HepG2 (cell line): ENCODE results near the gene NEK5. TPM values are rescaled to one million over a fixed set of nuclear protein-coding genes. Genes with fewer than 3 reads are reported as not detected.
A peak's percentile ranks its signal among the peaks of the same experiment; 100 is the strongest.

Experiments used
- ASH2L ChIP-seq: fragments of 300-600, 200-600 bp; sonication (generic); IDR thresholded peaks from 2 replicates; pipeline ENCODE4 v1.7.0; 2017; ENCODE audit warnings: low read depth, mild to moderate bottlenecking, moderate library complexity, mixed read lengths, low read length; ENCODE audit not compliant: insufficient read length
- BCL6 ChIP-seq: IDR thresholded peaks from 2 replicates; pipeline ENCODE4 v1.6.1; 2016; ENCODE audit warnings: missing genetic modification reagents, missing compliant biosample characterization
- DBP ChIP-seq: sonication (generic); formaldehyde crosslinking; IDR thresholded peaks from 2 replicates; pipeline ENCODE4 v1.4.0; 2020; ENCODE audit warnings: missing genetic modification reagents; ENCODE audit errors: not compliant biosample characterization
- ERF ChIP-seq: IDR thresholded peaks from 2 replicates; pipeline ENCODE4 v1.6.1; 2018; ENCODE audit warnings: missing biosample characterization, missing genetic modification reagents
- HDAC2 ChIP-seq: sonication (generic); formaldehyde crosslinking; IDR thresholded peaks from 2 replicates; pipeline ENCODE4 v1.4.0; 2020; ENCODE audit warnings: missing genetic modification reagents
- HMGXB4 ChIP-seq, 2 experiments: sonication (generic) in 1 of 2; formaldehyde crosslinking in 1 of 2; IDR thresholded peaks; 2 replicates each; pipeline versions ENCODE4 v1.4.0 to v1.6.1; 2018 to 2020; ENCODE audit warnings: missing genetic modification reagents in 2 of 2, borderline replicate concordance in 1 of 2, low read depth in 1 of 2, mild to moderate bottlenecking in 1 of 2, missing biosample characterization in 1 of 2
- HNRNPLL ChIP-seq: fragments of 200-400 bp; formaldehyde crosslinking; IDR thresholded peaks from 2 replicates; pipeline ENCODE4 v1.6.1; 2017; ENCODE audit warnings: mild to moderate bottlenecking, low read depth, low read length; ENCODE audit not compliant: poor library complexity, severe bottlenecking
- IRF1 ChIP-seq: sonication (generic); formaldehyde crosslinking; IDR thresholded peaks from 2 replicates; pipeline ENCODE4 v1.4.0; 2020; ENCODE audit warnings: low read depth, mild to moderate bottlenecking, missing genetic modification reagents
- IRF9 ChIP-seq: sonication (generic); formaldehyde crosslinking; IDR thresholded peaks from 2 replicates; pipeline ENCODE4 v1.8.0; 2022; ENCODE audit warnings: missing genetic modification reagents, mild to moderate bottlenecking, borderline replicate concordance
- KAT7 ChIP-seq: IDR thresholded peaks from 2 replicates; pipeline ENCODE4 v1.6.1; 2018; ENCODE audit warnings: borderline replicate concordance, missing compliant biosample characterization
- MXI1 ChIP-seq: IDR thresholded peaks from 3 replicates; pipeline ENCODE4 v1.6.1; 2012; ENCODE audit warnings: low read depth, low read length, inconsistent platforms, borderline replicate concordance
- NCOA2 ChIP-seq: sonication (generic); formaldehyde crosslinking; IDR thresholded peaks from 2 replicates; pipeline ENCODE4 v1.8.0; 2022; ENCODE audit warnings: inconsistent platforms
- POLR2G ChIP-seq: fragments of 200-400 bp; formaldehyde crosslinking; IDR thresholded peaks from 2 replicates; pipeline ENCODE4 v1.6.1; 2018; ENCODE audit warnings: mild to moderate bottlenecking, low read depth, low read length, moderate library complexity
- PPARG ChIP-seq: conservative IDR thresholded peaks from 2 replicates; pipeline ENCODE4 v1.6.1; 2016; ENCODE audit warnings: missing biosample characterization, missing genetic modification reagents
- SALL2 ChIP-seq: sonication (generic); formaldehyde crosslinking; IDR thresholded peaks from 2 replicates; pipeline ENCODE4 v1.8.1; 2023; ENCODE audit warnings: mild to moderate bottlenecking, missing genetic modification reagents, inconsistent platforms
- SMC3 ChIP-seq: IDR thresholded peaks from 2 replicates; pipeline ENCODE4 v1.6.1; 2011; ENCODE audit warnings: low read length, improper control_type of control experiment
- THAP11 ChIP-seq: IDR thresholded peaks from 2 replicates; pipeline ENCODE4 v1.6.1; 2016; ENCODE audit warnings: missing biosample characterization, missing genetic modification reagents
- ZFX ChIP-seq: sonication (generic); formaldehyde crosslinking; IDR thresholded peaks from 2 replicates; pipeline ENCODE4 v1.4.0; 2020; ENCODE audit warnings: mild to moderate bottlenecking, low read depth, missing genetic modification reagents, moderate library complexity
- ZNF160 ChIP-seq: sonication (generic); formaldehyde crosslinking; IDR thresholded peaks from 2 replicates; pipeline ENCODE4 v1.8.0; 2022; ENCODE audit warnings: mild to moderate bottlenecking, inconsistent platforms, missing genetic modification reagents
- ZNF234 ChIP-seq: sonication (generic); formaldehyde crosslinking; conservative IDR thresholded peaks from 2 replicates; pipeline ENCODE4 v1.5.1; 2020; ENCODE audit warnings: mild to moderate bottlenecking, missing genetic modification reagents
- ZNF24 ChIP-seq: fragments of 450-650 bp; IDR thresholded peaks from 2 replicates; pipeline ENCODE4 v1.6.1; 2017; ENCODE audit warnings: antibody characterized with exemption, mild to moderate bottlenecking
- ZNF350 ChIP-seq: sonication (generic); formaldehyde crosslinking; IDR thresholded peaks from 2 replicates; pipeline ENCODE4 v1.4.0; 2020; ENCODE audit warnings: mild to moderate bottlenecking, low read depth, missing genetic modification reagents, borderline replicate concordance
- ZNF607 ChIP-seq: sonication (generic); formaldehyde crosslinking; IDR thresholded peaks from 2 replicates; pipeline ENCODE4 v1.5.1; 2020; ENCODE audit warnings: missing genetic modification reagents, mild to moderate bottlenecking, borderline replicate concordance
- ZNF792 ChIP-seq: IDR thresholded peaks from 2 replicates; pipeline ENCODE4 v1.6.1; 2016
- polyA plus RNA-seq, 8 experiments: library from polyadenylated mRNA; depleted of rRNA in 3 of 8; stranded (reverse) in 7 of 8; unstranded in 1 of 8; fragments of >200 nt; fragmentation: Illumina TruSeq in 4 of 8; extraction: Trizol in 4 of 8; gene quantifications; 2 replicates each; pipeline versions ENCODE4 v1.2.1 to v1.2.3, GENCODE V29; 2011 to 2016; ENCODE audit warnings: low read depth in 4 of 8, missing spikeins in 1 of 8, mixed read lengths in 1 of 8; ENCODE audit not compliant: insufficient read depth in 1 of 8
- total RNA-seq, 5 experiments: library from RNA; depleted of rRNA; stranded (reverse); fragments of >200 nt; fragmentation: Illumina TruSeq; extraction: Trizol; gene quantifications; 2 replicates each; pipeline ENCODE4 v1.2.3, GENCODE V29; 2016; ENCODE audit warnings: low read depth in 1 of 5

Gene NEK5
- total and polyA plus RNA-seq, 2 of the 13 experiments (the other 11 are each of a cell fraction or from before 2014, with no cell fraction given): 0.12 to 0.22 TPM

GRCh38 chr13:52128714-52129700 is at the start of gene NEK5 (continued):
- peak; percentile 49; the same call in 1 of the 2 replicates for TF ChIP-seq IRF9
- peak; percentile 25; the same call in 1 of the 2 replicates for TF ChIP-seq BCL6 (CRISPR knock-in tag)
- peak; percentile 30; the same call in 1 of the 2 replicates for TF ChIP-seq ERF (CRISPR knock-in tag)
- peak; percentile 20 for TF ChIP-seq ASH2L
- TF ChIP-seq SMC3: peak; percentile 36; the same call in 1 of the 2 replicates
- peak; percentile 81; the same call in 1 of the 3 replicates for TF ChIP-seq MXI1
- peak; percentile 30; the same call in 1 of the 2 replicates for TF ChIP-seq THAP11
- TF ChIP-seq ZNF234 (CRISPR knock-in tag): 0 out of 2 replicates have a peak, but pooled peaks have one; percentile 30
- peak; percentile 35; the same call in 1 of the 2 replicates for TF ChIP-seq POLR2G
- no peak for TF ChIP-seq IRF1
- TF ChIP-seq NCOA2 (CRISPR knock-in tag): peak; percentile 22; the same call in 1 of the 2 replicates
- no peak for TF ChIP-seq ZNF792 (CRISPR knock-in tag)
- TF ChIP-seq KAT7 (CRISPR knock-in tag): 0 out of 2 replicates have a peak, but pooled peaks have one; percentile 42
- TF ChIP-seq SALL2 (CRISPR knock-in tag): peak; percentile 69; the same call in 1 of the 2 replicates
- no peak for TF ChIP-seq ZNF24
- TF ChIP-seq HDAC2 (CRISPR knock-in tag): 0 out of 2 replicates have a peak, but pooled peaks have one; percentile 26
- 0 out of 2 replicates have a peak, but pooled peaks have one; percentile 17 for TF ChIP-seq PPARG (CRISPR knock-in tag)
- TF ChIP-seq DBP: no peak
- peak; percentile 45 to 94; a peak in 3 of 4 replicates for TF ChIP-seq HMGXB4 (CRISPR knock-in tag; IDR thresholded peaks at IDR 0.05; ENCODE audit: borderline replicate concordance in 1 of 2, low read depth in 1 of 2)
- peak; percentile 92 for TF ChIP-seq HNRNPLL
- peak; percentile 51; the same call in 1 of the 2 replicates for TF ChIP-seq ZNF607 (CRISPR knock-in tag)
- TF ChIP-seq ZNF160: peak; percentile 41; the same call in 1 of the 2 replicates
- 0 out of 2 replicates have a peak, but pooled peaks have one; percentile 41 for TF ChIP-seq ZFX (CRISPR knock-in tag)
- 0 out of 2 replicates have a peak, but pooled peaks have one; percentile 44 for TF ChIP-seq ZNF350 (CRISPR knock-in tag)
